K562 (cell line): ENCODE results near the gene TFF2. TPM values are rescaled to one million over a fixed set of nuclear protein-coding genes. Genes with fewer than 3 reads are reported as not detected.

Experiments
- ATAC-seq: fragments of 200-7000 bp; cut with Tn5 transposase; 3 replicates; pipeline ENCODE4 v1.9.1; 2020; ENCODE audit warnings: moderate library complexity
- BruUV-seq: library from RNA; stranded (reverse); fragments of 400-500 nt; replicated peaks from 2 replicates; lab custom pipeline; 2021; lab: Mats Ljungman, UMichigan
- CTCF ChIA-PET: fragments of 300-600 bp; formaldehyde crosslinking; extraction: SDS; loops from one replicate; lab custom pipeline; 2021; ENCODE audit warnings: low intra/inter-chr PET ratio; lab: Yijun Ruan, JAX
- POLR2A ChIA-PET: fragments of 300-600, 350-650 bp; sonication (Branson Sonifier 250); formaldehyde crosslinking; extraction: SDS; loops from one replicate; lab custom pipeline; 2021; ENCODE audit warnings: antibody characterized with exemption, inconsistent platforms; lab: Yijun Ruan, JAX
- DNase-seq, 4 experiments: peaks; one replicate each; pipeline versions ENCODE4 v3.0.0 to v3.0.0-alpha.2; 2011 to 2018; ENCODE audit warnings: low spot score in 3 of 4, mixed read lengths in 3 of 4; ENCODE audit errors: extremely low read depth in 1 of 4
- FAIRE-seq: peaks from 2 replicates; lab custom pipeline; 2011; peaks lifted over from hg19 to GRCh38; lab: Jason Lieb, UNC
- H2AFZ ChIP-seq: 2 replicates; pipeline ENCODE4 v1.6.0; 2011; ENCODE audit warnings: low read depth, low read length, control low read depth, inconsistent platforms
- H3K27ac ChIP-seq: fragments of 200-600 bp; 3 replicates; pipeline ENCODE4 v1.8.0; 2011; ENCODE audit warnings: low read depth, mild to moderate bottlenecking, control low read depth, inconsistent platforms, low read length, moderate library complexity, mixed read lengths; ENCODE audit errors: extremely low read depth
- H3K27me3 ChIP-seq, 2 experiments: fragments of 300-600 bp in 1 of 2; 2 replicates in 1 of 2; 3 replicates in 1 of 2; pipeline versions ENCODE4 v1.6.0 to v1.8.0; 2011; ENCODE audit warnings: inconsistent platforms in 2 of 2, low read length in 2 of 2, mild to moderate bottlenecking in 1 of 2, mixed read lengths in 1 of 2, moderate library complexity in 1 of 2; ENCODE audit not compliant: control insufficient read depth in 2 of 2, insufficient read depth in 2 of 2
- H3K36me3 ChIP-seq: fragments of 300-600 bp; 3 replicates; pipeline ENCODE4 v1.8.0; 2011; ENCODE audit warnings: mild to moderate bottlenecking, low read length, inconsistent platforms; ENCODE audit not compliant: control insufficient read depth, insufficient read depth
- H3K4me1 ChIP-seq, 2 experiments: fragments of 200-600 bp in 1 of 2; replicated peaks in 1 of 2; 2 replicates in 1 of 2; 3 replicates in 1 of 2; pipeline versions ENCODE4 v1.5.1 to v1.8.0; 2011; ENCODE audit warnings: inconsistent platforms in 2 of 2, low read length in 2 of 2, mild to moderate bottlenecking in 1 of 2, mixed read lengths in 1 of 2, moderate library complexity in 1 of 2; ENCODE audit not compliant: control insufficient read depth in 2 of 2, insufficient read depth in 2 of 2
- H3K4me2 ChIP-seq: 2 replicates; pipeline ENCODE4 v1.6.1; 2011; ENCODE audit warnings: low read length, control low read depth, inconsistent platforms, mixed read lengths; ENCODE audit not compliant: insufficient read depth
- H3K4me3 ChIP-seq: fragments of 200-600 bp; sonication (generic), shearing (Covaris generic); 2 replicates; pipeline ENCODE4 v1.5.1; 2016; ENCODE audit warnings: control low read depth, inconsistent platforms
- H3K79me2 ChIP-seq: fragments of 200-600 bp; 3 replicates; pipeline ENCODE4 v1.8.0; 2011; ENCODE audit warnings: low read length, inconsistent platforms; ENCODE audit not compliant: control insufficient read depth, insufficient read depth
- H3K9ac ChIP-seq, 2 experiments: 2 replicates each; pipeline versions ENCODE4 v1.6.0 to v1.6.1; 2011; ENCODE audit warnings: low read depth in 2 of 2, low read length in 2 of 2, control low read depth in 1 of 2, inconsistent platforms in 1 of 2, mild to moderate bottlenecking in 1 of 2, mixed read lengths in 1 of 2; ENCODE audit not compliant: insufficient read depth in 1 of 2
- H3K9me1 ChIP-seq: one replicate; pipeline ENCODE4 v1.6.0; 2011; ENCODE audit warnings: inconsistent platforms, mild to moderate bottlenecking, low read length, moderate library complexity; ENCODE audit not compliant: control insufficient read depth, insufficient read depth
- H3K9me3 ChIP-seq: replicated peaks from 2 replicates; pipeline ENCODE4 v1.5.1; 2011; ENCODE audit warnings: low read depth, low read length, inconsistent platforms; ENCODE audit not compliant: control insufficient read depth, insufficient read depth
- H4K20me1 ChIP-seq: replicated peaks from 2 replicates; pipeline ENCODE4 v1.6.1; 2011; ENCODE audit warnings: low read length, inconsistent platforms, mixed read lengths; ENCODE audit not compliant: control insufficient read depth, insufficient read depth
- ADNP ChIP-seq: fragments of 200-800 bp; sonication (Bioruptor generic); IDR thresholded peaks from 2 replicates; pipeline ENCODE4 v1.6.1; 2016; ENCODE audit warnings: missing genetic modification characterization, missing compliant biosample characterization
- CBFA2T3 ChIP-seq: fragments of 450-650 bp; IDR thresholded peaks from 2 replicates; pipeline ENCODE4 v1.6.1; 2017
- HDGF ChIP-seq: fragments of 450-650 bp; IDR thresholded peaks from 2 replicates; pipeline ENCODE4 v1.6.1; 2016
- PRPF4 ChIP-seq: fragments of 200-400 bp; formaldehyde crosslinking; IDR thresholded peaks from one replicate; pipeline ENCODE4 v1.6.1; 2017; ENCODE audit warnings: low read length, low read depth, mild to moderate bottlenecking; ENCODE audit not compliant: insufficient read depth, poor library complexity, severe bottlenecking
- RBM25 ChIP-seq: fragments of 200-400 bp; formaldehyde crosslinking; IDR thresholded peaks from 2 replicates; pipeline ENCODE4 v1.6.1; 2018; ENCODE audit warnings: low read length, low read depth, moderate library complexity; ENCODE audit not compliant: severe bottlenecking
- U2AF1 ChIP-seq: fragments of 200-400 bp; formaldehyde crosslinking; optimal IDR thresholded peaks from 2 replicates; pipeline ENCODE3; 2017; ENCODE audit warnings: mild to moderate bottlenecking, low read depth, low read length, moderate library complexity
- ZBTB9 ChIP-seq: fragments of 450-650 bp; formaldehyde crosslinking; IDR thresholded peaks from 2 replicates; pipeline ENCODE4 v1.4.0; 2020; ENCODE audit warnings: mild to moderate bottlenecking, moderate library complexity
- ZKSCAN8 ChIP-seq: fragments of 200-800 bp; sonication (Bioruptor generic); IDR thresholded peaks from 2 replicates; pipeline ENCODE4 v1.6.1; 2016; ENCODE audit warnings: missing genetic modification characterization, missing compliant biosample characterization
- WGBS: fragments of 100-300 bp; shearing (Covaris generic); methylation state at CpG from one replicate; pipeline ENCODE4 v1.1.6; 2016; ENCODE audit warnings: low coverage, mixed read lengths; ENCODE audit not compliant: insufficient coverage; ENCODE audit errors: missing lambda C conversion rate; 5-methylcytosine and 5-hydroxymethylcytosine counted together
- in situ Hi-C: fragments of 300-500 bp; cut with MboI; formaldehyde crosslinking; loops from 4 replicates; pipeline ENCODE4 v1.15.0; 2018; ENCODE audit warnings: inconsistent platforms, mixed read lengths
- intact Hi-C: fragments of 100-400 bp; cut with micrococcal nuclease; formaldehyde crosslinking; loops from 2 replicates; pipeline ENCODE4 v1.14.2; 2022
- polyA plus RNA-seq, 8 experiments: library from polyadenylated mRNA; depleted of rRNA in 4 of 8; stranded (reverse) in 5 of 8; unstranded in 3 of 8; fragments of >200 nt; fragmentation: Nextera tagmentation in 2 of 8; fragmentation: Illumina TruSeq in 1 of 8; extraction: Ambion mirVana in 2 of 8; extraction: Trizol in 1 of 8; gene quantifications; 2 replicates each; pipeline versions ENCODE4 v1.2.1 to v1.2.3, GENCODE V29; 2011 to 2014; ENCODE audit warnings: inconsistent platforms in 1 of 8, missing spikeins in 1 of 8
- total RNA-seq, 7 experiments: library from RNA; depleted of rRNA in 6 of 7; stranded (reverse); fragments of >200 nt in 6 of 7; fragmentation: Illumina TruSeq in 2 of 7; extraction: Trizol in 2 of 7; gene quantifications; 2 replicates each; pipeline versions ENCODE4 v1.2.1 to v1.2.3, GENCODE V29; 2011 to 2021; ENCODE audit warnings: low replicate concordance in 1 of 7

TFF2 gene
- total and polyA plus RNA-seq, 9 of the 15 experiments (the other 6 are each of a cell fraction or from before 2014, with no cell fraction given) = not detected

GRCh38 chr21:42304556-42305454 lies 46.0 kb downstream of the TFF2 start (continued):
- no peak for TF ChIP-seq PRPF4
- no peak for TF ChIP-seq CBFA2T3

GRCh38 chr21:42303443-42303842 lies 47.4 kb downstream of the TFF2 start:
- Histone ChIP-seq H4K20me1 (peaks cover 17% of the 10 kb centered on the region; the same call in 1 of the 2 replicates), H3K4me3 (no peak overlapping the region), H3K4me1 (peaks cover 0 to 7% of the 10 kb centered on the region in 2 experiments; a peak in 1 of 5 replicates), H3K9ac (no peak overlapping the region), H3K9me3 (no peaks in the 10 kb centered on the region), H3K36me3 (no peaks in the 10 kb centered on the region), H3K9me1 (peaks cover 3% of the 10 kb centered on the region), H3K79me2 (no peaks in the 10 kb centered on the region), H2AFZ (no peak overlapping the region), H3K4me2 (no peak overlapping the region), H3K27me3 (peaks cover 43 to 80% of the 10 kb centered on the region in 2 experiments), H3K27ac (no peak overlapping the region)
- BruUV-seq = no TSS peak
- ATAC-seq (no peak), DNase-seq (no peak), FAIRE-seq (no peak)
- ChIA-PET CTCF (no interaction called here), POLR2A (no interaction called here)
- in situ Hi-C loops = no loop called here
- TF ChIP-seq HDGF (no peak), RBM25 (no peak), U2AF1 (no peak), ZBTB9 (CRISPR knock-in tag) (no peak), ZKSCAN8 (no peak), ADNP (no peak)
- WGBS = 2% methylated on average over 3 of the region's 3 CpGs
- intact Hi-C loops = no loop called here
